ENCODE measurements around the gene ESRRB.

ESRRB gene

DNA sequence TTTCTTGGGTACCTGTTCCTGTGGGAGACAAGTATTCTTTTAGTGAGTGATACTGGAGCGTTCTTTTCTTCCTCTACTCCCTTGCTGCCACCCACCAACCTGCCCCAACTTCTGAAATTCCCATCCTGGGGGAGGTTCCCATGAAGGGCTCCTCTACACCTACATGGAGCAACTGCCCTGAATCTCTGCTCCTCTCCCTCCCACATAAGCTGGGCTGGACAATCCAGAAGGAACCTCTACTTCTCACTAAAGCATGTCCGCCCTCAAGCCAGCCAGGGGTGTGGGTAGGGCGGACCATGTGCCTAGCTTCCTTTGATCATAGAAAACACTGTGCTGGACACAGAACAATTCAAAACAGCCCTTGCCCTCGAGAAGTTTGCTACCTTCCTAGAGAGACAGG, 25.9 kb upstream of the ESRRB start:
- POLR2A ChIA-PET: no interaction called here
- CTCF ChIA-PET: interaction anchor here (1.3 to 6.4 kb wide), 3 partner anchors 16 to 640 kb away, joined by 4 to 198 read pairs (median 76); no protein-coding TSS in a partner anchor
- DNase-seq (ENCODE audit: low read depth, low spot score): no peak
- TF ChIP-seq, protein P1, sequence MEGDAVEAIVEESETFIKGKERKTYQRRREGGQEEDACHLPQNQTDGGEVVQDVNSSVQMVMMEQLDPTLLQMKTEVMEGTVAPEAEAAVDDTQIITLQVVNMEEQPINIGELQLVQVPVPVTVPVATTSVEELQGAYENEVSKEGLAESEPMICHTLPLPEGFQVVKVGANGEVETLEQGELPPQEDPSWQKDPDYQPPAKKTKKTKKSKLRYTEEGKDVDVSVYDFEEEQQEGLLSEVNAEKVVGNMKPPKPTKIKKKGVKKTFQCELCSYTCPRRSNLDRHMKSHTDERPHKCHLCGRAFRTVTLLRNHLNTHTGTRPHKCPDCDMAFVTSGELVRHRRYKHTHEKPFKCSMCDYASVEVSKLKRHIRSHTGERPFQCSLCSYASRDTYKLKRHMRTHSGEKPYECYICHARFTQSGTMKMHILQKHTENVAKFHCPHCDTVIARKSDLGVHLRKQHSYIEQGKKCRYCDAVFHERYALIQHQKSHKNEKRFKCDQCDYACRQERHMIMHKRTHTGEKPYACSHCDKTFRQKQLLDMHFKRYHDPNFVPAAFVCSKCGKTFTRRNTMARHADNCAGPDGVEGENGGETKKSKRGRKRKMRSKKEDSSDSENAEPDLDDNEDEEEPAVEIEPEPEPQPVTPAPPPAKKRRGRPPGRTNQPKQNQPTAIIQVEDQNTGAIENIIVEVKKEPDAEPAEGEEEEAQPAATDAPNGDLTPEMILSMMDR (IDR thresholded peaks at IDR 0.05; ENCODE audit: insufficient read depth, low read length, missing control alignments): no peak
- H3K4me3 ChIP-seq (ENCODE audit: low read depth, low read length): no peak overlapping the region

GRCh38 chr14:76350671-76351070, 25.3 kb upstream of the ESRRB start:
- H3K4me3 ChIP-seq (ENCODE audit: low read depth, low read length): no peak overlapping the region
- DNase-seq (ENCODE audit: low read depth, low spot score): no peak
- TF ChIP-seq, protein P1 (IDR thresholded peaks at IDR 0.05; ENCODE audit: insufficient read depth, low read length, missing control alignments): no peak
- CTCF ChIA-PET: interaction anchor here (0.9 to 6.4 kb wide), 5 partner anchors 15 to 641 kb away, joined by 3 to 198 read pairs (median 37); no protein-coding TSS in a partner anchor
- POLR2A ChIA-PET: no interaction called here

DNA sequence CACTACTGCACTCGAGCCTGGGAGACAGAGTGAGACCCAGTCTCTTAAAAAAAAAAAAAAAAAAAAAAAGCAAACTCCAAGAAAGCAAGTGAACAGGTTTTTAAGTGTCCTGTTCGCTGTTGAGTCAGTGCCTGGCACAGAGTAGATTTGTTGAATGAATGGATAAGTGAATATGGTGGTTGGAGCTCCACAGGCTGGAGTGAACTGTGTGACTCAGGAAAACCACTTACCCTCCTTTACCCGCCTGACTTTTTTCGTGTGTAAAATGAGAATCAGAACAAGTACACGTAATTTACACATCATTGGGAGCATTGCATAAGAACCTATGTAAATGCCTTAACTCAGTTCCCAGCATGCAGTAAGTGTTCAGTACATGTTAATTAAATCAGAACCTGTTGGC, 24.0 kb upstream of the ESRRB start:
- no peak for DNase-seq (ENCODE audit: low read depth, low spot score)
- H3K4me3 ChIP-seq (ENCODE audit: low read depth, low read length): no peak overlapping the region
- ChIA-PET CTCF (interaction anchor here (0.6 to 6.4 kb wide), 33 partner anchors 8 to 644 kb away, joined by 3 to 198 read pairs (median 4); no protein-coding TSS in a partner anchor), POLR2A (no interaction called here)
- TF ChIP-seq, protein P1 (IDR thresholded peaks at IDR 0.05; ENCODE audit: insufficient read depth, low read length, missing control alignments): no peak

DNA sequence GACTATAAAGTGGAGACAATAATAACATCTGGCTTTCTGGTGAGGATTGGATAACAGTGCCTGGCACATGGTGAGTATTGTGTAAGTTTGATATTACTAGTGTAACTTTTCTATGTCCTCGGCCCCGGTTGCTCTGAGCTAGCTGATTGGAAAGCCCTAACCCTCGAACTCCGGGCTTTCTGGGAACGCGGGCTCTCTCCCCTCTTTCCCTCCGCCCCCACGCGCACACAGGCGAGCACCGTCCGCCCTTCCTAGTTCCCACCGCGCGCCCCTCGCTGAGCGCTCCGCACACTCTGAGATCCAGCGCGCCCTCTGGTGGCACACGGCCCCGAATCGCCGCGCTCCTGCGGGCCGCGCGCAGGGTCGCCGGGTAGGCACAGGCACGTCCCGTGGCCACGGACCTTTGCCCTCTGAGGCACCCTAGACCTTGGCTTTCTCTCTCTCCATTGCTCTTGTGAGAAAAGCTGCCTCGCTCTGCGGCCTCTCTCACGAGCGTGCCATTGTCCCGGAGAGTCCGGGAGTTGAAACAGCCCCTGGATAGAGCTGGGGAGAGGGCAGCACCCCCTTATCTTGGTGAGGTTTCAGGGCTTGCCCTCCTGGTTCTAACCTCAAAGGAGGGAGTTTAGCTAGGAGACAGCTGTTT, 23.2 kb upstream of the ESRRB start:
- peak overlapping the region; percentile 38 for H3K4me3 ChIP-seq (ENCODE audit: low read depth, low read length)
- no peak for DNase-seq (ENCODE audit: low read depth, low spot score)
- ChIA-PET CTCF (interaction anchor here (0.6 to 6.4 kb wide), 50 partner anchors 8 to 645 kb away, joined by 3 to 198 read pairs (median 3); no protein-coding TSS in a partner anchor), POLR2A (no interaction called here)
- TF ChIP-seq, protein P1 (IDR thresholded peaks at IDR 0.05; ENCODE audit: insufficient read depth, low read length, missing control alignments): peak; percentile 94

DNA sequence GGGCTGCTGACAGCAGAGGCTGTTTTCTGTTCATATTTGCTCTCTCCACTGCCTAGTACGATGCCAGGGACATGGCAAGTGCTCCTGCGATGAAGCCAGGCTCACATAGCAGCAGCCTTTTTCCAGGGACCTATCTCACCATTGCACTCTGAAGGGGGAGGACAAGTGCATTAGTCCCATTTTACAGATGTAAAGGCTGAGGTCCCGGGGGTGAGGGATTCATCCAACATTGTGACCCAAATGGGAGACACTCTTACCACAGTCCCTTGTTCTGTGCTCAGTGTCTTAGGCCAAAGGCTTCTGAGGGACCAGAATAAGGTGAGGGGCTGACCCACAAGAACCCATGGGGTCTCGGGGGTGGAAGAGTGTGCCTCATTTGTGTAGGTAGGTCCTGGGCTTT, 21.6 kb upstream of the ESRRB start:
- CTCF ChIA-PET: interaction anchor here (0.6 to 6.4 kb wide), 8 partner anchors 10 to 644 kb away, joined by 3 to 198 read pairs (median 11); no protein-coding TSS in a partner anchor
- TF ChIP-seq, protein P1 (IDR thresholded peaks at IDR 0.05; ENCODE audit: insufficient read depth, low read length, missing control alignments): no peak
- POLR2A ChIA-PET: no interaction called here
- H3K4me3 ChIP-seq (ENCODE audit: low read depth, low read length): no peak overlapping the region
- DNase-seq (ENCODE audit: low read depth, low spot score): no peak

DNA sequence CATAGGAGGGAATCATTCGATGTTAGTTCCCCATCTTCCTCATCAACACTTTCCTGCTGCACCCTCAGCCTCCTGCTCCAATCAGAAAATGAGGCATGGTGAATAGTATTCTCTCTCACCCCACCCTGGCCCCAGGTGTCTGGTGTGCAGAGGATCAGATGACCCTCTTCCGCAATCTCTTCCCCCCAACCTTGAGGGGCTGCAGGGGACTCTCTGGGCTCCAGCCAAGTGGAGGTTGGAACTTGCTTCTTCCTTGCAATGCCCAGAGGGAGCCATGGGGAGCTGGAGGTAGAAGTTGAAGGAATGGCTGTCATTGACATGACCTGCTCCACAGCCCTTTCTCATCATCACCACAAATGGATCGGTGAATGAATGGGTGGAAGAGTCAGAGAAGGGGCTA, 20.2 kb upstream of the ESRRB start:
- POLR2A ChIA-PET: no interaction called here
- H3K4me3 ChIP-seq (ENCODE audit: low read depth, low read length): no peak overlapping the region
- TF ChIP-seq, protein P1 (IDR thresholded peaks at IDR 0.05; ENCODE audit: insufficient read depth, low read length, missing control alignments): no peak
- no peak for DNase-seq (ENCODE audit: low read depth, low spot score)
- CTCF ChIA-PET: interaction anchor here (1.0 kb wide), 1 partner anchor 32 kb away, joined by 3 read pairs; no protein-coding TSS in a partner anchor
